Measurements from ENCODE around the gene ASTE1. TPM values are rescaled to one million over a fixed set of nuclear protein-coding genes. Genes with fewer than 3 reads are reported as not detected.
"Not testable (repeated sequence)": the region's sequence is repeated elsewhere in the genome, so short reads cannot be mapped to it uniquely, and the experiment has no call there.

The ASTE1 gene
- total and polyA plus RNA-seq, 9 donors, result 3.1 to 11.9 (median 8.6) TPM

GRCh38 chr3:130979117-130979516 lies 47.5 kb downstream of the ASTE1 start:
- Histone ChIP-seq H3K27ac (no peak overlapping the region), H3K27me3 (no peaks in the 10 kb centered on the region), H3K9me3 (no peaks in the 10 kb centered on the region), H3K36me3 (no peaks in the 10 kb centered on the region), H3K4me1 (ENCODE audit: insufficient read depth) (no peaks in the 10 kb centered on the region), H3K4me3 (no peak overlapping the region)
- no peak for DNase-seq
- no peak for TF ChIP-seq POLR2A (IDR thresholded peaks at IDR 0.05)
- TF ChIP-seq, protein P1, sequence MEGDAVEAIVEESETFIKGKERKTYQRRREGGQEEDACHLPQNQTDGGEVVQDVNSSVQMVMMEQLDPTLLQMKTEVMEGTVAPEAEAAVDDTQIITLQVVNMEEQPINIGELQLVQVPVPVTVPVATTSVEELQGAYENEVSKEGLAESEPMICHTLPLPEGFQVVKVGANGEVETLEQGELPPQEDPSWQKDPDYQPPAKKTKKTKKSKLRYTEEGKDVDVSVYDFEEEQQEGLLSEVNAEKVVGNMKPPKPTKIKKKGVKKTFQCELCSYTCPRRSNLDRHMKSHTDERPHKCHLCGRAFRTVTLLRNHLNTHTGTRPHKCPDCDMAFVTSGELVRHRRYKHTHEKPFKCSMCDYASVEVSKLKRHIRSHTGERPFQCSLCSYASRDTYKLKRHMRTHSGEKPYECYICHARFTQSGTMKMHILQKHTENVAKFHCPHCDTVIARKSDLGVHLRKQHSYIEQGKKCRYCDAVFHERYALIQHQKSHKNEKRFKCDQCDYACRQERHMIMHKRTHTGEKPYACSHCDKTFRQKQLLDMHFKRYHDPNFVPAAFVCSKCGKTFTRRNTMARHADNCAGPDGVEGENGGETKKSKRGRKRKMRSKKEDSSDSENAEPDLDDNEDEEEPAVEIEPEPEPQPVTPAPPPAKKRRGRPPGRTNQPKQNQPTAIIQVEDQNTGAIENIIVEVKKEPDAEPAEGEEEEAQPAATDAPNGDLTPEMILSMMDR (IDR thresholded peaks at IDR 0.05), result no peak
- intact Hi-C loops (cut with DNase I), result no loop called here
- 90 to 94% (median 92%) methylated on average over 2 of the region's 2 CpGs for WGBS, 3 donors

- no peak for TF ChIP-seq POLR2A (IDR thresholded peaks at IDR 0.05)
- TF ChIP-seq, protein P1 (IDR thresholded peaks at IDR 0.05), result no peak
- H3K9me3 ChIP-seq, result no peaks in the 10 kb centered on the region
- H3K27ac ChIP-seq, result no peak overlapping the region
Measured at GRCh38 chr3:130976706-130977105, 49.9 kb downstream of the ASTE1 start.

DNA sequence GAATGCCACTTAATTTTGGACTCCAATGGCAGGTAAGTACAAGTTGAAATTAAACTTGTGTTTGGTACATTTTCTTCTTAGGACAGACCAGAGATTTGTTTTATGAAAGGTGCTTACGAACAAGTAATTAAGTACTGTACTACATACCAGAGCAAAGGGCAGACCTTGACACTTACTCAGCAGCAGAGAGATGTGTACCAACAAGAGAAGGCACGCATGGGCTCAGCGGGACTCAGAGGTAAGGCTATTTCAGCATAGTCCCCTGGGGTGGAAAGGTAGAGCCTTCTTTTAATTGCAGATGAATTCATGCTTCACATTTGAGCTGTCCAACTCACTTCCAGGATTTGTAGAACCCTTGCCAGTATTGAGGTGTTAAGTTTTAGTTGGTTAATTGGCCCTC lies 51.4 kb downstream of the ASTE1 start:
- no peak overlapping the region for H3K27ac ChIP-seq
- H3K4me1 ChIP-seq (ENCODE audit: insufficient read depth), result no peaks in the 10 kb centered on the region
- intact Hi-C loops (cut with DNase I), result no loop called here
- H3K4me3 ChIP-seq, result no peak overlapping the region
- H3K9me3 ChIP-seq, result no peaks in the 10 kb centered on the region
- DNase-seq, result no peak
- no peak for TF ChIP-seq EP300 (IDR thresholded peaks at IDR 0.05)
- no peaks in the 10 kb centered on the region for H3K36me3 ChIP-seq
- WGBS, 3 donors, result 87 to 90% (median 89%) methylated on average over 3 of the region's 3 CpGs
- no peaks in the 10 kb centered on the region for H3K27me3 ChIP-seq

More at GRCh38 chr3:130976706-130977105, 49.9 kb downstream of the ASTE1 start:
- 63 to 68% (median 67%) methylated on average over 4 of the region's 4 CpGs for WGBS, 3 donors
- DNase-seq, result no peak
- H3K4me3 ChIP-seq, result no peak overlapping the region
- H3K4me1 ChIP-seq (ENCODE audit: insufficient read depth), result no peaks in the 10 kb centered on the region
- intact Hi-C loops (cut with DNase I), result no loop called here
- H3K27me3 ChIP-seq, result no peaks in the 10 kb centered on the region
- H3K36me3 ChIP-seq, result no peaks in the 10 kb centered on the region

DNA sequence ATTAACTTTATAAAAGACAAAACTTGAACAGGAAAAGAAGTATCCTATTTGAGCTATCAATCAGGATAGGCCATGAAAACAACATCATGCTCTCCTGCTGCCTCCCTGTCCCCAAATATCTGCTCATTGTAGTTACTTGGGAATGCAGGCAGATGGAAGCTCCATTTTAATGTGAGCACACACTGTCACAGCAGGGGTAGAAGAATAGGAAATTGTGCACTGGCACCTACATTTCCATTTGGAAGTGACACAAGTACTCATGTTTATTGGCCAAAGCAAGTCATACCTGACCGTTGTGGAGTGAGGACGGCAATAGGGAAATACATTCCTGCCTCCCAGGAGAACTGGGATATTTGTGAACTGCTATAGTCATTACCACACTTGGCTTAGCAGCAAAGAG lies 52.4 kb downstream of the ASTE1 start:
- H3K27ac ChIP-seq, result no peak overlapping the region
- H3K27me3 ChIP-seq, result no peaks in the 10 kb centered on the region
- H3K9me3 ChIP-seq, result no peaks in the 10 kb centered on the region
- no peaks in the 10 kb centered on the region for H3K36me3 ChIP-seq
- no peak for DNase-seq
- TF ChIP-seq EP300 (IDR thresholded peaks at IDR 0.05) (no peak), POLR2A (IDR thresholded peaks at IDR 0.05) (no peak)
- TF ChIP-seq, protein P1 (IDR thresholded peaks at IDR 0.05), result no peak
- intact Hi-C loops (cut with DNase I), result no loop called here
- H3K4me3 ChIP-seq, result no peak overlapping the region
- H3K4me1 ChIP-seq (ENCODE audit: insufficient read depth), result no peaks in the 10 kb centered on the region
- WGBS, 3 donors, result 95 to 100% (median 97%) methylated on average over 2 of the region's 2 CpGs

GRCh38 chr3:130973406-130973805 lies 53.2 kb downstream of the ASTE1 start:
- TF ChIP-seq POLR2A (IDR thresholded peaks at IDR 0.05) (no peak), EP300 (IDR thresholded peaks at IDR 0.05) (no peak)
- TF ChIP-seq, protein P1 (IDR thresholded peaks at IDR 0.05), result no peak
- DNase-seq, result no peak
- WGBS, 3 donors, result 89 to 94% (median 92%) methylated on average over 5 of the region's 5 CpGs
- Histone ChIP-seq H3K9me3 (no peaks in the 10 kb centered on the region), H3K27me3 (no peaks in the 10 kb centered on the region), H3K27ac (no peak overlapping the region), H3K4me3 (no peak overlapping the region), H3K4me1 (ENCODE audit: insufficient read depth) (no peaks in the 10 kb centered on the region), H3K36me3 (no peaks in the 10 kb centered on the region)
- intact Hi-C loops (cut with DNase I), result no loop called here

DNA sequence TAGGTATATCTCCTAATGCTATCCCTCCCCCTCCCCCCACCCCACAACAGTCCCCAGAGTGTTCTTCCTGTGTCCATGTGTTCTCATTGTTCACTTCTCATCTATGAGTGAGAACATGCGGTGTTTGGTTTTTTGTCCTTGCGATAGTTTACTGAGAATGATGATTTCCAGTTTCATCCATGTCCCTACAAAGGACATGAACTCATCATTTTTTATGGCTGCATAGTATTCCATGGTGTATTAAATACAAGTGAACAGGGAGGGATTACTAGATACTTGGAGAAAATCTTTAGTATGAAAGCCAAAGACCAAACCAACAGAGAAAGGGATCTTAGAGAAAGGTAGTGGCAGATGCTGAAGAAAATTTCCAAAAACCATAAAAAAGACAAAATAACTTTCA lies 54.0 kb downstream of the ASTE1 start:
- H3K9me3 ChIP-seq; intact Hi-C loops (cut with DNase I); H3K27me3 ChIP-seq; H3K36me3 ChIP-seq; H3K27ac ChIP-seq; H3K4me3 ChIP-seq; H3K4me1 ChIP-seq (ENCODE audit: insufficient read depth); DNase-seq: not testable (repeated sequence)
- 98 to 100% (median 98%) methylated on average over 2 of the region's 2 CpGs for WGBS, 3 donors
